Thoracic aorta (tissue), 2 donors: Measurements from ENCODE around the gene CFD. TPM values are rescaled to one million over a fixed set of nuclear protein-coding genes. Genes with fewer than 3 reads are reported as not detected.

Experiments
- ATAC-seq: fragments of 150-250 bp; one replicate; pipeline ENCODE4 v1.8.0; 2017; ENCODE audit warnings: low read depth; ENCODE audit not compliant: insufficient number of reproducible peaks, low FRiP score
- DNase-seq: peaks from one replicate; pipeline ENCODE4 v3.0.0-alpha.2; 2020; ENCODE audit warnings: low spot score
- H3K27ac ChIP-seq, 2 donors: fragments of 200-600 bp; sonication (generic); 1 replicate in 1 of 2; 2 replicates in 1 of 2; pipeline ENCODE4 v1.5.1; 2016; ENCODE audit warnings: mild to moderate bottlenecking in 2 of 2, moderate library complexity in 2 of 2
- H3K27me3 ChIP-seq: fragments of 200-600 bp; sonication (generic); replicated peaks from 2 replicates; pipeline ENCODE4 v1.6.0; 2016; ENCODE audit warnings: mild to moderate bottlenecking; ENCODE audit not compliant: insufficient read depth
- H3K36me3 ChIP-seq: fragments of 200-600 bp; sonication (generic); one replicate; pipeline ENCODE4 v1.5.1; 2016
- H3K4me1 ChIP-seq, 2 donors: fragments of 200-600 bp; sonication (generic); 1 replicate in 1 of 2; 2 replicates in 1 of 2; pipeline versions ENCODE4 v1.5.1 to v1.6.0; 2016; ENCODE audit warnings: low read depth in 2 of 2, mild to moderate bottlenecking in 1 of 2; ENCODE audit not compliant: control insufficient read depth in 1 of 2
- H3K4me3 ChIP-seq: fragments of 200-600 bp; sonication (generic); 2 replicates; pipeline ENCODE4 v1.5.1; 2016; ENCODE audit warnings: mild to moderate bottlenecking
- H3K9me3 ChIP-seq: fragments of 200-600 bp; sonication (generic); 2 replicates; pipeline ENCODE4 v1.5.1; 2016
- CTCF ChIP-seq: fragments of 200-600 bp; sonication (generic); IDR thresholded peaks from one replicate; pipeline ENCODE4 v1.5.1; 2019; ENCODE audit warnings: antibody characterized with exemption
- total RNA-seq, 2 donors: library from RNA; depleted of rRNA; stranded (reverse); fragments of >200 nt; gene quantifications; one replicate each; pipeline versions ENCODE4 v1.1.0 to v1.2.3, GENCODE V29; 2016

The CFD gene
- total RNA-seq, 2 donors from 2014 or later, result 472 to 781 TPM

DNA sequence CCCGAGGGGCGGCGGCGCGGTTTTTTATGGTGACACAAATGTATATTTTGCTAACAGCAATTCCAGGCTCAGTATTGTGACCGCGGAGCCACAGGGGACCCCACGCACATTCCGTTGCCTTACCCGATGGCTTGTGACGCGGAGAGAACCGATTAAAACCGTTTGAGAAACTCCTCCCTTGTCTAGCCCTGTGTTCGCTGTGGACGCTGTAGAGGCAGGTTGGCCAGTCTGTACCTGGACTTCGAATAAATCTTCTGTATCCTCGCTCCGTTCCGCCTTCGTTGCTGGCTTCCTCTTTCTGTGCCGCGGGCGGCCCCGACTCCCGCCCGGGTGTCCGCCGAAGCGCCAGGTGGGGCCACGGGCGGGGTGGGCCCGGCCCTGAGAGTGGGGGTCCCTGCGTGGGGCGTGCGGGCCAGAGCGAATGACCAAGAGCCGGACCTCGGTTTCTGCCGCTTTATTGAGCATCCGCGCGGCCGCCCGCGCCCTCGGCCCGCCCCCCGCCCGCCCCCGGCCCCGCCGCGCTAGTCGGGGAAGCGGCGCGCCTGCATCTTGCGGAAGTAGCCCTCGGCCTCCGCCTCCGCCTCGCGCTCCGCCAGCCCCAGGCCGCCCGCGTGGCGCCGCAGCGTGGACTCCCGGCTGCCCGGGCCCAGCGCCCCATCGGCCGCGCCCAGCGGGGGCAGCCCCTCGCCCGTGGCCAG is 47.3 kb upstream of the CFD start:
- TF ChIP-seq CTCF, result no peak
- H3K27me3 ChIP-seq, result no peaks in the 10 kb centered on the region
- ATAC-seq (no peak), DNase-seq (no peak)
- H3K27ac ChIP-seq, result no peak overlapping the region
- H3K9me3 ChIP-seq, result no peaks in the 10 kb centered on the region
- H3K4me3 ChIP-seq, result no peak overlapping the region
- peaks cover 49% of the 10 kb centered on the region for H3K36me3 ChIP-seq
- no peaks in the 10 kb centered on the region for H3K4me1 ChIP-seq

GRCh38 chr19:812747-813218 is 46.7 kb upstream of the CFD start:
- H3K4me3 ChIP-seq, result no peak overlapping the region
- no peaks in the 10 kb centered on the region for H3K4me1 ChIP-seq
- no peak overlapping the region for H3K27ac ChIP-seq
- ATAC-seq (no peak), DNase-seq (no peak)
- TF ChIP-seq CTCF, result no peak
- H3K27me3 ChIP-seq, result no peaks in the 10 kb centered on the region
- H3K9me3 ChIP-seq, result no peaks in the 10 kb centered on the region
- peaks cover 45% of the 10 kb centered on the region for H3K36me3 ChIP-seq

GRCh38 chr19:813219-814151 is 46.0 kb upstream of the CFD start:
- ATAC-seq, result no peak
- peaks cover 37% of the 10 kb centered on the region for H3K36me3 ChIP-seq
- no peaks in the 10 kb centered on the region for H3K4me1 ChIP-seq
- H3K27ac ChIP-seq, result no peak overlapping the region
- TF ChIP-seq CTCF, result no peak
- no peak overlapping the region for H3K4me3 ChIP-seq
- no peaks in the 10 kb centered on the region for H3K27me3 ChIP-seq
- DNase-seq, result no peak
- no peaks in the 10 kb centered on the region for H3K9me3 ChIP-seq

DNA sequence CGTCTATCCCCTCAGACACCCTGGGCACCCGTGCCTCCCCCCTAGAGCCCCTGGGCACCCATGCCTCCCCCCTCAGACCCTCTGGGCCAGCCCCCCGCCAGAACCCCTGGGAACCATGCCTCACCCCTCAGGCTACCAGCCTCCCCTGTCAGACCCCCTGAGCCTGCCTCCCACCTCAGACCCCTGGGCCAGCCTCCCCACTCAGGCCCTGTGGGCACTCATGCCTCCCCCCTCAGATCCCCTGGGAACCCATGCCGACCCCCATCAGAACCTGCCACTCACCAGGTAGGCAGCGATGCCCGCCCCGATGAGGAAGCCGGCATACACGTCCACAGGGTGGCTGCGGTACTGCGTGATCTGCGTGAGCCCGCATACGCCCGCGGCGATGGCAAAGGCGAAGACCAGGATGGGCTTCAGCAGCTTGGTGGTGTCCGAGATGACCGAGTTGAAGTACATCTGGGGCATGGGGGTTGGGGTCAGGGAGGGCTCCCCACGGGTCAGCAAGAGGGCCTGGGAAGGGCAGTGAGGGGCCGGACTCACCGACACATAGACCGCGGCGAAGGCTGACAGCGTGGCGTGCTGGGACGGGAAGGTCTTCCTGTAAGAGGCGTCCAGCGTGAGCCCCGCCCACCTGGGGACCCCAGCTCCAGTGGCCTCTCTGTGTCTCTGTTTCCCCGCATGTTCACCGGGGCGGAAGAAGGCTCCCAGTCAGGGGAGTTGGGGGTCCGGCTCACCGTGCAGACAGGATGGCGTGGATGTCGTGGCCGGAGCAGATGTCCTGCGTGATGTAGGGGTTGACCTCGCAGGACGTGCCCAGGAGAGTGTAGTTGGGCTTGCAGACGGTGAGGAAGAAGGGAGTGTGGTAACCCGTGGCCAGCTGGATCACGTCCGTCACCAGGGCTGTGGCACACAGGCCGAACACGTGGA is 45.0 kb upstream of the CFD start:
- Histone ChIP-seq H3K4me1 (no peaks in the 10 kb centered on the region), H3K9me3 (no peaks in the 10 kb centered on the region), H3K27ac (no peak overlapping the region), H3K36me3 (peaks cover 28% of the 10 kb centered on the region), H3K27me3 (no peaks in the 10 kb centered on the region), H3K4me3 (no peak overlapping the region)
- ATAC-seq (no peak), DNase-seq (no peak)
- TF ChIP-seq CTCF, result no peak
